A549 (cell line): ENCODE data around the gene PARP6. TPM values are rescaled to one million over a fixed set of nuclear protein-coding genes. Genes with fewer than 3 reads are reported as not detected.

Experiments used
- ATAC-seq, 2 experiments: fragments of 200-7000 bp in 1 of 2; fragments of >200 bp in 1 of 2; cut with Nextera tagmentation in 1 of 2; cut with Tn5 transposase in 1 of 2; 3 replicates each; pipeline versions ENCODE4 v1.8.0 to v1.9.1; 2018 to 2020; ENCODE audit warnings: mild to moderate bottlenecking in 1 of 2, moderate library complexity in 1 of 2
- CTCF ChIA-PET: fragments of 300-600 bp; sonication (Branson Sonifier 250); formaldehyde crosslinking; extraction: SDS; loops from one replicate; lab custom pipeline; 2021; ENCODE audit warnings: antibody characterized with exemption, inconsistent platforms; lab: Yijun Ruan, JAX
- POLR2A ChIA-PET: fragments of 350-600 bp; formaldehyde crosslinking; extraction: SDS; loops from one replicate; lab custom pipeline; 2021; ENCODE audit warnings: antibody characterized with exemption, inconsistent platforms; lab: Yijun Ruan, JAX
- DNase-seq, 2 experiments: peaks; one replicate each; pipeline versions ENCODE4 v3.0.0 to v3.0.0-alpha.2; 2011 to 2016; ENCODE audit warnings: low read depth in 1 of 2, low spot score in 1 of 2
- FAIRE-seq: peaks from 2 replicates; lab custom pipeline; 2011; peaks lifted over from hg19 to GRCh38; lab: Jason Lieb, UNC
- H3K27ac ChIP-seq, 2 experiments: fragments of >200 bp; sonication (Bioruptor Twin); formaldehyde crosslinking; 3 replicates each; pipeline ENCODE4 v1.5.1; 2016 to 2017
- H3K4me1 ChIP-seq: fragments of >200 bp; sonication (Bioruptor Twin); formaldehyde crosslinking; 3 replicates; pipeline ENCODE4 v1.6.1; 2016
- H3K4me2 ChIP-seq: fragments of >200 bp; sonication (Bioruptor Twin); formaldehyde crosslinking; 3 replicates; pipeline ENCODE4 v1.6.1; 2016
- H3K4me3 ChIP-seq: fragments of >200 bp; sonication (Bioruptor Twin); formaldehyde crosslinking; 3 replicates; pipeline ENCODE4 v1.5.1; 2016
- H3K9me3 ChIP-seq: fragments of >200 bp; sonication (Bioruptor Twin); formaldehyde crosslinking; 3 replicates; pipeline ENCODE4 v1.6.1; 2016
- ATOH8 ChIP-seq: fragments of 250-450 bp; sonication (Bioruptor Pico); IDR thresholded peaks from 2 replicates; pipeline ENCODE4 v1.5.0; 2020; ENCODE audit warnings: low read depth, mild to moderate bottlenecking, moderate library complexity
- BCL3 ChIP-seq: fragments of >200 bp; sonication (Bioruptor Twin); formaldehyde crosslinking; IDR thresholded peaks from 3 replicates; pipeline ENCODE4 v1.6.1; 2016
- BHLHE40 ChIP-seq: IDR thresholded peaks from 2 replicates; pipeline ENCODE4 v1.6.1; 2012; ENCODE audit warnings: low read depth, low read length, inconsistent platforms
- CBX2 ChIP-seq: fragments of 200-600 bp; sonication (generic); IDR thresholded peaks from 2 replicates; pipeline ENCODE4 v1.6.1; 2016; ENCODE audit warnings: low read depth, mild to moderate bottlenecking, borderline replicate concordance
- CBX8 ChIP-seq: fragments of 200-600 bp; sonication (generic); IDR thresholded peaks from 2 replicates; pipeline ENCODE4 v1.6.1; 2016
- EHMT2 ChIP-seq: fragments of 200-600 bp; sonication (generic); IDR thresholded peaks from 2 replicates; pipeline ENCODE4 v1.6.1; 2016; ENCODE audit warnings: antibody characterized with exemption, low read depth, mild to moderate bottlenecking, moderate library complexity
- FOSB ChIP-seq: fragments of 250-450 bp; sonication (Bioruptor Pico); IDR thresholded peaks from 2 replicates; pipeline ENCODE4 v1.5.0; 2020; ENCODE audit warnings: mild to moderate bottlenecking, moderate library complexity
- FOSL2 ChIP-seq, 2 experiments: fragments of 450-650 bp in 1 of 2; fragments of >200 bp in 1 of 2; sonication (Bioruptor Twin) in 1 of 2; formaldehyde crosslinking; IDR thresholded peaks; 2 replicates each; pipeline versions ENCODE4 v1.5.0 to v1.6.1; 2016 to 2020; ENCODE audit warnings: mild to moderate bottlenecking in 1 of 2, moderate library complexity in 1 of 2
- HOXA7 ChIP-seq: fragments of 250-450 bp; sonication (Bioruptor Pico); IDR thresholded peaks from 2 replicates; pipeline ENCODE4 v1.5.0; 2020; ENCODE audit warnings: mild to moderate bottlenecking, moderate library complexity
- JUN ChIP-seq, 2 experiments: fragments of >200 bp; sonication (Bioruptor Twin); formaldehyde crosslinking; IDR thresholded peaks; 2 replicates in 1 of 2; 3 replicates in 1 of 2; pipeline ENCODE4 v1.6.1; 2016 to 2017
- MAX ChIP-seq: IDR thresholded peaks from 2 replicates; pipeline ENCODE4 v1.6.1; 2012
- MYC ChIP-seq: IDR thresholded peaks from 2 replicates; pipeline ENCODE4 v1.6.1; 2012; ENCODE audit warnings: mild to moderate bottlenecking, inconsistent platforms, low read length, improper control_type of control experiment, borderline replicate concordance
- NPAS2 ChIP-seq: fragments of 250-450 bp; sonication (Bioruptor Pico); IDR thresholded peaks from 2 replicates; pipeline ENCODE4 v1.8.0; 2022; ENCODE audit warnings: mild to moderate bottlenecking, moderate library complexity, borderline replicate concordance
- PBX3 ChIP-seq: IDR thresholded peaks from 2 replicates; pipeline ENCODE4 v1.6.1; 2012
- POLR2AphosphoS2 ChIP-seq: conservative IDR thresholded peaks from 2 replicates; pipeline ENCODE4 v1.6.1; 2012; ENCODE audit warnings: low read length, improper control_type of control experiment, inconsistent platforms
- REST ChIP-seq: fragments of 200-600 bp; sonication (generic); IDR thresholded peaks from 2 replicates; pipeline ENCODE4 v1.6.1; 2016; ENCODE audit warnings: antibody characterized with exemption, mild to moderate bottlenecking, moderate library complexity
- RNF2 ChIP-seq: fragments of 200-600 bp; sonication (generic); IDR thresholded peaks from 2 replicates; pipeline ENCODE4 v1.6.1; 2016; ENCODE audit warnings: low read depth, mild to moderate bottlenecking, antibody characterized with exemption, moderate library complexity, borderline replicate concordance
- SREBF2 ChIP-seq: fragments of 450-650 bp; IDR thresholded peaks from 2 replicates; pipeline ENCODE4 v1.6.1; 2014; ENCODE audit warnings: mild to moderate bottlenecking, moderate library complexity
- TFCP2L1 ChIP-seq: fragments of 250-450 bp; sonication (Bioruptor Pico); IDR thresholded peaks from 2 replicates; pipeline ENCODE4 v1.5.0; 2021; ENCODE audit warnings: mild to moderate bottlenecking
- ZC3H11A ChIP-seq: fragments of 450-650 bp; IDR thresholded peaks from 2 replicates; pipeline ENCODE4 v1.6.1; 2014; ENCODE audit warnings: antibody characterized with exemption, mild to moderate bottlenecking
- WGBS: methylation state at CpG from one replicate; pipeline ENCODE4 v1.1.6; 2017; ENCODE audit errors: missing lambda C conversion rate; 5-methylcytosine and 5-hydroxymethylcytosine counted together
- polyA plus RNA-seq, 4 experiments: library from polyadenylated mRNA; depleted of rRNA in 3 of 4; stranded (reverse); fragments of >200 nt; fragmentation: RNase III in 1 of 4; extraction: RNeasy Plus Mini Kit Qiagen cat#74134 plus additional on column Dnase treatment in 1 of 4; gene quantifications; 2 replicates in 3 of 4; 3 replicates in 1 of 4; pipeline ENCODE4 v1.2.3, GENCODE V29; 2011 to 2017

PARP6 gene
- polyA plus RNA-seq, 2 of the 4 experiments (the other 2 are of a cell fraction) = 78.0 to 167 TPM

GRCh38 chr15:72269739-72270138 is 2.6 kb downstream of the PARP6 start:
- CTCF ChIA-PET = interaction anchor here (0.8 to 1.6 kb wide), 4 partner anchors 17 to 114 kb away, joined by 3 to 5 read pairs (median 3); no protein-coding TSS in a partner anchor

GRCh38 chr15:72265031-72265430 is 7.3 kb downstream of the PARP6 start:
- no peaks in the 10 kb centered on the region for H3K9me3 ChIP-seq
- 84% methylated on average over 5 of the region's 5 CpGs for WGBS
- H3K4me1 ChIP-seq = no peaks in the 10 kb centered on the region; the same call in 1 of the 3 replicates
- CTCF ChIA-PET = interaction anchor here (0.6 to 1.5 kb wide), 4 partner anchors 8 to 306 kb away, joined by 3 to 5 read pairs (median 3); no protein-coding TSS in a partner anchor
- no peak overlapping the region for H3K4me2 ChIP-seq
- FAIRE-seq (no peak), DNase-seq (no peak), ATAC-seq (no peak)
- TF ChIP-seq CBX2 (no peak), PBX3 (no peak), JUN (IDR thresholded peaks at IDR 0.05) (no peak), SREBF2 (no peak), NPAS2 (CRISPR knock-in tag) (no peak), FOSB (no peak), TFCP2L1 (CRISPR knock-in tag) (no peak), EHMT2 (no peak), ZC3H11A (no peak), BCL3 (no peak), MYC (no peak), BHLHE40 (no peak), ATOH8 (CRISPR knock-in tag) (no peak), FOSL2 (IDR thresholded peaks at IDR 0.05) (no peak), FOSL2 (CRISPR knock-in tag; IDR thresholded peaks at IDR 0.05) (no peak), POLR2AphosphoS2 (no peak)
- POLR2A ChIA-PET = interaction anchor here (1.6 kb wide), 1 partner anchor 38 kb away, joined by 4 read pairs; no protein-coding TSS in a partner anchor
- H3K4me3 ChIP-seq = no peak overlapping the region
- no peak overlapping the region for H3K27ac ChIP-seq

More at GRCh38 chr15:72269739-72270138, 2.6 kb downstream of the PARP6 start:
- Histone ChIP-seq H3K27ac (no peak overlapping the region), H3K9me3 (no peaks in the 10 kb centered on the region), H3K4me2 (no peak overlapping the region; the same call in 2 of the 3 replicates), H3K4me3 (no peak overlapping the region), H3K4me1 (peaks cover 18% of the 10 kb centered on the region)
- no peak for DNase-seq
- ATAC-seq = no peak
- no peak for FAIRE-seq
- POLR2A ChIA-PET = no interaction called here
- 93% methylated on average over 4 of the region's 4 CpGs for WGBS
- TF ChIP-seq RNF2 (no peak), CBX8 (no peak), ATOH8 (CRISPR knock-in tag) (no peak), MAX (no peak), POLR2AphosphoS2 (no peak), REST (no peak), HOXA7 (CRISPR knock-in tag) (no peak)
